HCT116 (cell line): ENCODE results near the gene URM1. TPM values are rescaled to one million over a fixed set of nuclear protein-coding genes. Genes with fewer than 3 reads are reported as not detected.

ENCODE experiments used
- ATAC-seq: fragments of 200-7000 bp; cut with Tn5 transposase; 2 replicates; pipeline ENCODE4 v1.9.1; 2020; ENCODE audit warnings: mild to moderate bottlenecking, moderate library complexity
- BruUV-seq: library from RNA; stranded (reverse); fragments of 400-500 nt; replicated peaks from 2 replicates; lab custom pipeline; 2021; lab: Mats Ljungman, UMichigan
- CTCF ChIA-PET: fragments of 300-600 bp; sonication (Branson Sonifier 250); formaldehyde crosslinking; loops from one replicate; lab custom pipeline; 2021; ENCODE audit warnings: antibody characterized with exemption; lab: Charles Lee
- POLR2A ChIA-PET: fragments of 300-600, 350-600 bp; sonication (Branson Sonifier 250); formaldehyde crosslinking; loops from one replicate; lab custom pipeline; 2021; ENCODE audit warnings: antibody characterized with exemption; lab: Charles Lee
- RAD21 ChIA-PET, 2 experiments: fragments of 300-600 bp; sonication (Branson Sonifier 250); formaldehyde crosslinking; loops; one replicate each; lab custom pipeline; 2023; ENCODE audit warnings: low total read pairs in 2 of 2; ENCODE audit not compliant: uncharacterized antibody in 2 of 2, unreplicated experiment in 2 of 2, low non-redundant PET in 1 of 2; lab: Charles Lee
- DNase-seq: peaks from one replicate; pipeline ENCODE4 v3.0.0-alpha.2; 2010; ENCODE audit warnings: low read depth, low spot score
- H2AFZ ChIP-seq: fragments of 200-600 bp; shearing (Covaris generic), sonication (generic); 2 replicates; pipeline ENCODE4 v1.6.1; 2017; ENCODE audit warnings: low read depth, mixed run types, mixed read lengths, antibody characterized with exemption, low read length; ENCODE audit not compliant: poor library complexity, severe bottlenecking
- H3K27ac ChIP-seq: 2 replicates; pipeline ENCODE4 v1.5.1; 2012; ENCODE audit warnings: low read depth, low read length
- H3K27me3 ChIP-seq: fragments of 200-600 bp; sonication (generic); 2 replicates; pipeline ENCODE4 v1.6.1; 2016; ENCODE audit warnings: mixed run types, low read length, mixed read lengths; ENCODE audit not compliant: insufficient read depth
- H3K36me3 ChIP-seq, 2 experiments: fragments of 200-500 bp in 1 of 2; fragments of 200-600 bp in 1 of 2; sonication (Bioruptor generic) in 1 of 2; sonication (generic) in 1 of 2; 2 replicates each; pipeline versions ENCODE4 v1.5.1 to v1.6.1; 2014 to 2016; ENCODE audit warnings: low read length in 2 of 2, inconsistent platforms in 1 of 2, mixed read lengths in 1 of 2, mixed run types in 1 of 2; ENCODE audit not compliant: insufficient read depth in 2 of 2, control insufficient read depth in 1 of 2
- H3K4me1 ChIP-seq, 2 experiments: fragments of 200-600 bp in 1 of 2; sonication (generic) in 1 of 2; 2 replicates each; pipeline versions ENCODE4 v1.5.1 to v1.6.1; 2012 to 2017; ENCODE audit warnings: low read length in 2 of 2, inconsistent platforms in 1 of 2, mild to moderate bottlenecking in 1 of 2, mixed read lengths in 1 of 2, mixed run types in 1 of 2, moderate library complexity in 1 of 2; ENCODE audit not compliant: insufficient read depth in 2 of 2, control insufficient read depth in 1 of 2
- H3K4me2 ChIP-seq: fragments of 200-600 bp; sonication (generic); 2 replicates; pipeline ENCODE4 v1.6.1; 2017; ENCODE audit warnings: mixed run types, low read length, mixed read lengths
- H3K4me3 ChIP-seq, 2 experiments: fragments of 200-600 bp in 1 of 2; sonication (generic) in 1 of 2; replicated peaks in 1 of 2; 2 replicates each; pipeline ENCODE4 v1.5.1; 2011 to 2016; ENCODE audit warnings: low read length in 2 of 2, control low read depth in 1 of 2, low read depth in 1 of 2, mild to moderate bottlenecking in 1 of 2, mixed read lengths in 1 of 2, mixed run types in 1 of 2
- H3K79me2 ChIP-seq: fragments of 200-600 bp; sonication (generic); 2 replicates; pipeline ENCODE4 v1.6.1; 2017; ENCODE audit warnings: mild to moderate bottlenecking, mixed run types, low read length, moderate library complexity, mixed read lengths; ENCODE audit not compliant: insufficient read depth
- H3K9ac ChIP-seq: fragments of 200-600 bp; sonication (generic); 2 replicates; pipeline ENCODE4 v1.6.1; 2016; ENCODE audit warnings: low read length, mixed read lengths
- H3K9me2 ChIP-seq: fragments of 200-600 bp; sonication (generic), shearing (Covaris generic); 2 replicates; pipeline ENCODE4 v1.6.1; 2017; ENCODE audit warnings: mixed run types, mild to moderate bottlenecking, moderate library complexity; ENCODE audit not compliant: insufficient read depth
- H3K9me3 ChIP-seq, 2 experiments: fragments of 200-500 bp in 1 of 2; fragments of 200-600 bp in 1 of 2; sonication (Bioruptor generic) in 1 of 2; sonication (generic) in 1 of 2; 2 replicates each; pipeline ENCODE4 v1.6.1; 2014 to 2017; ENCODE audit warnings: low read length in 2 of 2, mixed read lengths in 2 of 2, inconsistent platforms in 1 of 2, low read depth in 1 of 2, mild to moderate bottlenecking in 1 of 2, mixed run types in 1 of 2, moderate library complexity in 1 of 2; ENCODE audit not compliant: control insufficient read depth in 1 of 2, insufficient read depth in 1 of 2
- H4K20me1 ChIP-seq: fragments of 200-600 bp; sonication (generic), shearing (Covaris generic); 2 replicates; pipeline ENCODE4 v1.6.1; 2017; ENCODE audit warnings: mixed run types, mild to moderate bottlenecking, moderate library complexity; ENCODE audit not compliant: insufficient read depth
- EGR1 ChIP-seq: IDR thresholded peaks from 2 replicates; pipeline ENCODE4 v1.6.1; 2012; ENCODE audit warnings: low read depth
- ELF1 ChIP-seq: IDR thresholded peaks from 2 replicates; pipeline ENCODE4 v1.6.1; 2012; ENCODE audit warnings: low read depth, borderline replicate concordance
- EZH2 ChIP-seq: fragments of 200-600 bp; sonication (generic); IDR thresholded peaks from 2 replicates; pipeline ENCODE4 v1.6.1; 2017; ENCODE audit warnings: antibody characterized with exemption, mixed run types
- JUND ChIP-seq: IDR thresholded peaks from 2 replicates; pipeline ENCODE4 v1.6.1; 2012
- POLR2A ChIP-seq: IDR thresholded peaks from 2 replicates; pipeline ENCODE4 v1.7.0; 2011; ENCODE audit warnings: borderline replicate concordance; ENCODE audit not compliant: insufficient read depth, insufficient read length; ENCODE audit errors: extremely low read depth
- SRF ChIP-seq: IDR thresholded peaks from 2 replicates; pipeline ENCODE4 v1.6.1; 2012; ENCODE audit warnings: low read depth
- TCF7L2 ChIP-seq: IDR thresholded peaks from 2 replicates; pipeline ENCODE4 v1.7.0; 2011; ENCODE audit warnings: borderline replicate concordance, inconsistent platforms; ENCODE audit not compliant: insufficient read depth, insufficient read length; ENCODE audit errors: extremely low read depth
- YY1 ChIP-seq: IDR thresholded peaks from 2 replicates; pipeline ENCODE4 v1.6.1; 2011; ENCODE audit warnings: low read length, low read depth, moderate library complexity, mild to moderate bottlenecking; ENCODE audit not compliant: insufficient replicate concordance; ENCODE audit errors: extremely low read depth
- ZFX ChIP-seq: fragments of 450-650 bp; IDR thresholded peaks from 2 replicates; pipeline ENCODE4 v1.6.1; 2017
- intact Hi-C: fragments of 100-400 bp; cut with micrococcal nuclease; formaldehyde crosslinking; loops from 2 replicates; pipeline ENCODE4 v1.10.0; 2022
- microRNA counts: library from miRNA; unstranded; fragments of <30 nt; microRNA quantifications from one replicate; lab custom pipeline; 2015
- microRNA-seq: library from miRNA; unstranded; fragments of <30 nt; microRNA quantifications from one replicate; pipeline ENCODE4, GENCODE V29; 2016; ENCODE audit warnings: borderline number of aligned reads
- total RNA-seq: library from RNA; stranded (reverse); gene quantifications from one replicate; pipeline ENCODE4 v1.2.1, GENCODE V29; 2021; ENCODE audit not compliant: unreplicated experiment
- TF ChIP-seq, protein P1 (sequence below): IDR thresholded peaks from 2 replicates; pipeline ENCODE4 v1.6.1; 2012
- TF ChIP-seq, protein P2 (sequence below): IDR thresholded peaks from 2 replicates; pipeline ENCODE4 v1.6.1; 2011; ENCODE audit warnings: mild to moderate bottlenecking, low read length, moderate library complexity; ENCODE audit not compliant: insufficient replicate concordance; ENCODE audit errors: extremely low read depth
- TF ChIP-seq, protein P3 (sequence below): IDR thresholded peaks from 2 replicates; pipeline ENCODE4 v1.6.1; 2012; ENCODE audit warnings: low read depth

The URM1 gene
- total RNA-seq, 1 experiment from 2014 or later: 51.6 TPM

DNA sequence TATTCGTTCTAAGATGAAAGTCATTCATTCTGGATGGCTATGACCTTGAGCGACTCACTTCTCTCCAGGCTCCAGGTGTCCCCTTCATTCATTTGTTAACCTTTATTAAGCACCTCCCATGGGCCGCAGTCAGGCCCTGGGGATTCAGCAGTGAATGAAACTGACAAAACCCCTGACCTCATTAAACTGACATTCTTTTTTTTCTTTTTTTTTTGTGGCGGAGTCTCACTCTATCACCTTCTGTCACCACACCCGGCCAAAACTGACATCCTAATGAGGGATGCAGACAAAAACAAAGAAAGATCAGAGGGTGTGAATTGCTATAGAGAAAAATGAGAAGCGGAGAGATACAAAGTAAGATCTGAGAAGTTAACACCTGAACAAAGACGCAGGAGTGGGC is 68.1 kb downstream of the URM1 start:
- Histone ChIP-seq H3K4me1 (peaks cover 2 to 10% of the 10 kb centered on the region in 2 experiments; a peak in 2 of 4 replicates), H3K36me3 (no peaks in the 10 kb centered on the region), H3K9ac (no peak overlapping the region), H3K9me2 (no peaks in the 10 kb centered on the region), H2AFZ (no peak overlapping the region), H3K27me3 (no peaks in the 10 kb centered on the region), H3K4me3 (no peak overlapping the region), H3K79me2 (no peaks in the 10 kb centered on the region), H3K4me2 (peak overlapping the region; percentile 25; the same call in 1 of the 2 replicates), H4K20me1 (no peaks in the 10 kb centered on the region), H3K27ac (0 out of 2 replicates have a peak overlapping the region, but pooled peaks have one; percentile 41), H3K9me3 (no peaks in the 10 kb centered on the region)
- ChIA-PET RAD21 (interaction anchor here (0.6 to 1.2 kb wide), 4 partner anchors 19 to 196 kb away, joined by 3 to 5 read pairs (median 3); no protein-coding TSS in a partner anchor), POLR2A (interaction anchor here (0.6 to 1.3 kb wide), 4 partner anchors 9 to 78 kb away, joined by 3 read pairs; partner anchors contain the start of gene CERCAM), CTCF (interaction anchor here (0.6 to 1.7 kb wide), 17 partner anchors 8 to 196 kb away, joined by 3 to 21 read pairs (median 4); partner anchors contain the start of genes CERCAM, ODF2 and URM1)
- BruUV-seq: no TSS peak
- TF ChIP-seq POLR2A: no peak
- TF ChIP-seq, protein P1, sequence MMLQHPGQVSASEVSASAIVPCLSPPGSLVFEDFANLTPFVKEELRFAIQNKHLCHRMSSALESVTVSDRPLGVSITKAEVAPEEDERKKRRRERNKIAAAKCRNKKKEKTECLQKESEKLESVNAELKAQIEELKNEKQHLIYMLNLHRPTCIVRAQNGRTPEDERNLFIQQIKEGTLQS: no peak
- TF ChIP-seq, protein P2, sequence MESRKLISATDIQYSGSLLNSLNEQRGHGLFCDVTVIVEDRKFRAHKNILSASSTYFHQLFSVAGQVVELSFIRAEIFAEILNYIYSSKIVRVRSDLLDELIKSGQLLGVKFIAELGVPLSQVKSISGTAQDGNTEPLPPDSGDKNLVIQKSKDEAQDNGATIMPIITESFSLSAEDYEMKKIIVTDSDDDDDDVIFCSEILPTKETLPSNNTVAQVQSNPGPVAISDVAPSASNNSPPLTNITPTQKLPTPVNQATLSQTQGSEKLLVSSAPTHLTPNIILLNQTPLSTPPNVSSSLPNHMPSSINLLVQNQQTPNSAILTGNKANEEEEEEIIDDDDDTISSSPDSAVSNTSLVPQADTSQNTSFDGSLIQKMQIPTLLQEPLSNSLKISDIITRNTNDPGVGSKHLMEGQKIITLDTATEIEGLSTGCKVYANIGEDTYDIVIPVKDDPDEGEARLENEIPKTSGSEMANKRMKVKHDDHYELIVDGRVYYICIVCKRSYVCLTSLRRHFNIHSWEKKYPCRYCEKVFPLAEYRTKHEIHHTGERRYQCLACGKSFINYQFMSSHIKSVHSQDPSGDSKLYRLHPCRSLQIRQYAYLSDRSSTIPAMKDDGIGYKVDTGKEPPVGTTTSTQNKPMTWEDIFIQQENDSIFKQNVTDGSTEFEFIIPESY: no peak
- TF ChIP-seq EZH2: no peak
- no peak for TF ChIP-seq EGR1
- no peak for TF ChIP-seq SRF
- no peak for TF ChIP-seq ZFX
- TF ChIP-seq, protein P3, sequence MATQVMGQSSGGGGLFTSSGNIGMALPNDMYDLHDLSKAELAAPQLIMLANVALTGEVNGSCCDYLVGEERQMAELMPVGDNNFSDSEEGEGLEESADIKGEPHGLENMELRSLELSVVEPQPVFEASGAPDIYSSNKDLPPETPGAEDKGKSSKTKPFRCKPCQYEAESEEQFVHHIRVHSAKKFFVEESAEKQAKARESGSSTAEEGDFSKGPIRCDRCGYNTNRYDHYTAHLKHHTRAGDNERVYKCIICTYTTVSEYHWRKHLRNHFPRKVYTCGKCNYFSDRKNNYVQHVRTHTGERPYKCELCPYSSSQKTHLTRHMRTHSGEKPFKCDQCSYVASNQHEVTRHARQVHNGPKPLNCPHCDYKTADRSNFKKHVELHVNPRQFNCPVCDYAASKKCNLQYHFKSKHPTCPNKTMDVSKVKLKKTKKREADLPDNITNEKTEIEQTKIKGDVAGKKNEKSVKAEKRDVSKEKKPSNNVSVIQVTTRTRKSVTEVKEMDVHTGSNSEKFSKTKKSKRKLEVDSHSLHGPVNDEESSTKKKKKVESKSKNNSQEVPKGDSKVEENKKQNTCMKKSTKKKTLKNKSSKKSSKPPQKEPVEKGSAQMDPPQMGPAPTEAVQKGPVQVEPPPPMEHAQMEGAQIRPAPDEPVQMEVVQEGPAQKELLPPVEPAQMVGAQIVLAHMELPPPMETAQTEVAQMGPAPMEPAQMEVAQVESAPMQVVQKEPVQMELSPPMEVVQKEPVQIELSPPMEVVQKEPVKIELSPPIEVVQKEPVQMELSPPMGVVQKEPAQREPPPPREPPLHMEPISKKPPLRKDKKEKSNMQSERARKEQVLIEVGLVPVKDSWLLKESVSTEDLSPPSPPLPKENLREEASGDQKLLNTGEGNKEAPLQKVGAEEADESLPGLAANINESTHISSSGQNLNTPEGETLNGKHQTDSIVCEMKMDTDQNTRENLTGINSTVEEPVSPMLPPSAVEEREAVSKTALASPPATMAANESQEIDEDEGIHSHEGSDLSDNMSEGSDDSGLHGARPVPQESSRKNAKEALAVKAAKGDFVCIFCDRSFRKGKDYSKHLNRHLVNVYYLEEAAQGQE: no peak
- TF ChIP-seq ELF1: no peak
- no peak for TF ChIP-seq JUND
- TF ChIP-seq YY1: no peak
- TF ChIP-seq TCF7L2: no peak
- no peak for ATAC-seq
- intact Hi-C loops: no loop called here
- no peak for DNase-seq

MicroRNAs within 50 kb of the gene (microRNA counts, 767-probe panel; counts per million panel counts)
- not detected for microRNA hsa-miR-219-2-3p (lab: Ali Mortazavi, UCI)

Small RNAs within 50 kb of the gene (microRNA-seq; reads per million reads assigned to microRNA genes)
- not detected for gene MIR219B

Other genes starting within 250 kb of the URM1 start
- 148 TPM for gene PTGES2, start 243.6 kb upstream of the URM1 start, total RNA-seq
- gene LCN2, start 221.9 kb upstream of the URM1 start, total RNA-seq: 9.2 TPM
- 119 TPM for gene BBLN, start 211.1 kb upstream of the URM1 start, total RNA-seq
- 144 TPM for gene CIZ1, start 179.8 kb upstream of the URM1 start, total RNA-seq
- 12.0 TPM for gene DNM1, start 168.0 kb upstream of the URM1 start, total RNA-seq
- gene GOLGA2, start 95.4 kb upstream of the URM1 start, total RNA-seq: 67.0 TPM
- 22.4 TPM for gene SWI5, start 95.1 kb upstream of the URM1 start, total RNA-seq
- gene TRUB2, start 48.9 kb upstream of the URM1 start, total RNA-seq: 42.1 TPM
- 45.8 TPM for gene COQ4, start 48.5 kb upstream of the URM1 start, total RNA-seq
- 33.9 TPM for gene SLC27A4, start 30.8 kb upstream of the URM1 start, total RNA-seq
- 27.0 TPM for gene CERCAM, start 49.5 kb downstream of the URM1 start, total RNA-seq
- 46.8 TPM for gene ODF2, start 84.6 kb downstream of the URM1 start, total RNA-seq
- gene GLE1, start 133.3 kb downstream of the URM1 start, total RNA-seq: 36.6 TPM
- 111 TPM for gene SPTAN1, start 181.2 kb downstream of the URM1 start, total RNA-seq